Measurements from ENCODE around the gene XCR1.
"Not testable (repeated sequence)": the region's sequence is repeated elsewhere in the genome, so short reads cannot be mapped to it uniquely, and the experiment has no call there.

GRCh38 chr3:46038071-46038470 is 10.8 kb upstream of the XCR1 start:
- not testable (repeated sequence) for TF ChIP-seq CTCF (conservative IDR thresholded peaks at IDR 0.05); ZFX (IDR thresholded peaks at IDR 0.05)

Measured in C4-2B (cell line).